Neural progenitor cell (in vitro differentiated cells): Measurements from ENCODE around the gene NFATC4.

ENCODE experiments used
- EZH2phosphoT487 ChIP-seq: fragments of 200-600 bp; sonication (generic); IDR thresholded peaks from 2 replicates; pipeline ENCODE4 v1.6.1; 2017; ENCODE audit warnings: antibody characterized with exemption
- TF ChIP-seq, protein P1 (sequence below): fragments of 200-600 bp; sonication (generic); IDR thresholded peaks from 2 replicates; pipeline ENCODE4 v1.5.1; 2017; ENCODE audit warnings: antibody characterized with exemption, mild to moderate bottlenecking

GRCh38 chr14:24414077-24414476 is 46.1 kb downstream of the NFATC4 start:
- TF ChIP-seq, protein P1, sequence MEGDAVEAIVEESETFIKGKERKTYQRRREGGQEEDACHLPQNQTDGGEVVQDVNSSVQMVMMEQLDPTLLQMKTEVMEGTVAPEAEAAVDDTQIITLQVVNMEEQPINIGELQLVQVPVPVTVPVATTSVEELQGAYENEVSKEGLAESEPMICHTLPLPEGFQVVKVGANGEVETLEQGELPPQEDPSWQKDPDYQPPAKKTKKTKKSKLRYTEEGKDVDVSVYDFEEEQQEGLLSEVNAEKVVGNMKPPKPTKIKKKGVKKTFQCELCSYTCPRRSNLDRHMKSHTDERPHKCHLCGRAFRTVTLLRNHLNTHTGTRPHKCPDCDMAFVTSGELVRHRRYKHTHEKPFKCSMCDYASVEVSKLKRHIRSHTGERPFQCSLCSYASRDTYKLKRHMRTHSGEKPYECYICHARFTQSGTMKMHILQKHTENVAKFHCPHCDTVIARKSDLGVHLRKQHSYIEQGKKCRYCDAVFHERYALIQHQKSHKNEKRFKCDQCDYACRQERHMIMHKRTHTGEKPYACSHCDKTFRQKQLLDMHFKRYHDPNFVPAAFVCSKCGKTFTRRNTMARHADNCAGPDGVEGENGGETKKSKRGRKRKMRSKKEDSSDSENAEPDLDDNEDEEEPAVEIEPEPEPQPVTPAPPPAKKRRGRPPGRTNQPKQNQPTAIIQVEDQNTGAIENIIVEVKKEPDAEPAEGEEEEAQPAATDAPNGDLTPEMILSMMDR = no peak
- no peak for TF ChIP-seq EZH2phosphoT487
